Parathyroid adenoma (tissue), 2 donors: ENCODE measurements around the gene PRPF19.

ENCODE experiments used
- H2AFZ ChIP-seq: fragments of 300-600 bp; sonication (generic); one replicate; pipeline ENCODE4 v1.7.0; 2017; ENCODE audit warnings: antibody characterized with exemption, mild to moderate bottlenecking
- H3K27ac ChIP-seq: fragments of 300-600 bp; sonication (generic); one replicate; pipeline ENCODE4 v1.7.0; 2017
- H3K27me3 ChIP-seq: fragments of 300-600 bp; sonication (generic); one replicate; pipeline ENCODE4 v1.7.0; 2017; ENCODE audit warnings: low read length; ENCODE audit not compliant: control insufficient read depth, insufficient read depth
- H3K36me3 ChIP-seq: fragments of 300-600 bp; sonication (generic); one replicate; pipeline ENCODE4 v1.7.0; 2017; ENCODE audit warnings: low read length; ENCODE audit not compliant: control insufficient read depth, insufficient read depth
- H3K4me1 ChIP-seq: fragments of 300-600 bp; sonication (generic); one replicate; pipeline ENCODE4 v1.7.0; 2017; ENCODE audit warnings: control low read depth
- H3K4me2 ChIP-seq: fragments of 300-600 bp; sonication (generic); one replicate; pipeline ENCODE4 v1.7.0; 2017; ENCODE audit warnings: low read length
- H3K4me3 ChIP-seq: fragments of 300-600 bp; sonication (generic); one replicate; pipeline ENCODE4 v1.7.0; 2017; ENCODE audit warnings: low read depth, low read length
- H3K79me2 ChIP-seq: fragments of 300-600 bp; sonication (generic); one replicate; pipeline ENCODE4 v1.7.0; 2017; ENCODE audit warnings: control low read depth
- H3K9ac ChIP-seq: fragments of 300-600 bp; sonication (generic); one replicate; pipeline ENCODE4 v1.7.0; 2017; ENCODE audit warnings: mild to moderate bottlenecking
- H3K9me3 ChIP-seq: fragments of 300-600 bp; sonication (generic); one replicate; pipeline ENCODE4 v1.7.0; 2017; ENCODE audit warnings: low read length; ENCODE audit not compliant: control insufficient read depth
- CTCF ChIP-seq: fragments of 300-600 bp; sonication (generic); IDR thresholded peaks from one replicate; pipeline ENCODE4 v1.7.0; 2017; ENCODE audit warnings: antibody characterized with exemption, mild to moderate bottlenecking
- donor health status: primary hyperparathyroidism.

PRPF19 gene

GRCh38 chr11:60899046-60899936, 7.1 kb downstream of the PRPF19 start:
- H3K4me2 ChIP-seq, result no peak overlapping the region
- H3K27ac ChIP-seq, result peak overlapping the region; percentile 15
- H3K9me3 ChIP-seq, result no peaks in the 10 kb centered on the region
- no peaks in the 10 kb centered on the region for H3K36me3 ChIP-seq
- H3K27me3 ChIP-seq, result no peaks in the 10 kb centered on the region
- H3K79me2 ChIP-seq, result peaks cover 21% of the 10 kb centered on the region
- H3K4me1 ChIP-seq, result peaks cover under 1% of the 10 kb centered on the region
- H2AFZ ChIP-seq, result no peak overlapping the region
- peak; percentile 90 for TF ChIP-seq CTCF
- no peak overlapping the region for H3K9ac ChIP-seq
- H3K4me3 ChIP-seq, result no peak overlapping the region

- no peak overlapping the region for H3K4me2 ChIP-seq
- no peak overlapping the region for H3K4me3 ChIP-seq
- H3K9ac ChIP-seq, result no peak overlapping the region
- no peaks in the 10 kb centered on the region for H3K9me3 ChIP-seq
- no peaks in the 10 kb centered on the region for H3K36me3 ChIP-seq
- H3K4me1 ChIP-seq, result no peaks in the 10 kb centered on the region
- no peaks in the 10 kb centered on the region for H3K27me3 ChIP-seq
- no peak overlapping the region for H3K27ac ChIP-seq
- H3K79me2 ChIP-seq, result peaks cover 14% of the 10 kb centered on the region
- H2AFZ ChIP-seq, result no peak overlapping the region
- no peak for TF ChIP-seq CTCF
Measured at GRCh38 chr11:60897496-60897895, 8.9 kb downstream of the PRPF19 start.

GRCh38 chr11:60895687-60896086, 10.7 kb downstream of the PRPF19 start:
- H3K27ac ChIP-seq, result no peak overlapping the region
- no peaks in the 10 kb centered on the region for H3K36me3 ChIP-seq
- H3K4me1 ChIP-seq, result peaks cover 8% of the 10 kb centered on the region
- H3K27me3 ChIP-seq, result no peaks in the 10 kb centered on the region
- no peak overlapping the region for H3K4me2 ChIP-seq
- H3K79me2 ChIP-seq, result peaks cover 14% of the 10 kb centered on the region
- no peak overlapping the region for H3K4me3 ChIP-seq
- no peak overlapping the region for H2AFZ ChIP-seq
- no peak for TF ChIP-seq CTCF
- no peaks in the 10 kb centered on the region for H3K9me3 ChIP-seq
- H3K9ac ChIP-seq, result no peak overlapping the region

GRCh38 chr11:60891103-60891741, 15.2 kb downstream of the PRPF19 start:
- Histone ChIP-seq H3K36me3 (no peaks in the 10 kb centered on the region), H3K4me3 (peak overlapping the region; percentile 5), H3K9ac (no peak overlapping the region), H3K27me3 (no peaks in the 10 kb centered on the region), H3K4me1 (peaks cover 33% of the 10 kb centered on the region), H3K4me2 (no peak overlapping the region), H2AFZ (no peak overlapping the region), H3K79me2 (peaks cover 1% of the 10 kb centered on the region), H3K9me3 (no peaks in the 10 kb centered on the region), H3K27ac (peak overlapping the region; percentile 94)
- TF ChIP-seq CTCF, result no peak
